ENCODE data around the gene NFIX. TPM values are rescaled to one million over a fixed set of nuclear protein-coding genes. Genes with fewer than 3 reads are reported as not detected.

NFIX gene
- total RNA-seq, 6 experiments from 2014 or later, result 20.3 to 40.0 (median 26.7) TPM

GRCh38 chr19:12965812-12966135 is 29.5 kb upstream of the NFIX start:
- intact Hi-C loops (cut with DNase I), result no loop called here
- Histone ChIP-seq H3K9me3 (no peaks in the 10 kb centered on the region), H3K4me3 (peak overlapping the region in 2 of 3 donors; percentile 46 to 57), H3K27me3 (no peaks in the 10 kb centered on the region), H3K27ac (no peak overlapping the region), H3K4me1 (peaks cover 0 to 5% (median 0%) of the 10 kb centered on the region in 4 donors), H3K36me3 (no peaks in the 10 kb centered on the region)
- DNase-seq (no peak), ATAC-seq (no peak)
- WGBS (ENCODE audit: insufficient coverage, low coverage, low lambda C conversion rate, missing lambda C conversion rate), result 46% methylated on average over 8 of the region's 8 CpGs
- TF ChIP-seq CTCF (IDR thresholded peaks at IDR 0.05) (no peak), POLR2A (IDR thresholded peaks at IDR 0.05) (no peak)

GRCh38 chr19:12967907-12968306 is 27.4 kb upstream of the NFIX start:
- 96% methylated on average over 4 of the region's 5 CpGs for WGBS (ENCODE audit: insufficient coverage, low coverage, low lambda C conversion rate, missing lambda C conversion rate)
- Histone ChIP-seq H3K4me1 (peaks cover 0 to 5% (median 0%) of the 10 kb centered on the region in 4 donors), H3K4me3 (no peak overlapping the region), H3K27ac (no peak overlapping the region), H3K9me3 (no peaks in the 10 kb centered on the region), H3K36me3 (no peaks in the 10 kb centered on the region), H3K27me3 (no peaks in the 10 kb centered on the region)
- intact Hi-C loops (cut with DNase I), result no loop called here
- TF ChIP-seq POLR2A (IDR thresholded peaks at IDR 0.05), result no peak
- no peak for TF ChIP-seq CTCF (IDR thresholded peaks at IDR 0.05)
- no peak for ATAC-seq
- no peak for DNase-seq

GRCh38 chr19:12969292-12969988 is 25.8 kb upstream of the NFIX start, which contains the start of gene DAND5:
Gene DAND5, plus strand, starts transcription at chr19:12969576. Its CDS starts 85 bp downstream, at chr19:12969661.
- intact Hi-C loops (cut with DNase I), result no loop called here
- Histone ChIP-seq H3K4me1 (peaks cover 0 to 5% (median 0%) of the 10 kb centered on the region in 4 donors), H3K9me3 (no peaks in the 10 kb centered on the region), H3K4me3 (no peak within 1 kb of the TSS), H3K27me3 (no peaks in the 10 kb centered on the region), H3K27ac (no peak within 1 kb of the TSS), H3K36me3 (no peaks in the 10 kb centered on the region)
- no peak for DNase-seq
- WGBS (ENCODE audit: insufficient coverage, low coverage, low lambda C conversion rate, missing lambda C conversion rate), result no CpG with 5 or more reads among the region's 14 CpGs
- TF ChIP-seq POLR2A (IDR thresholded peaks at IDR 0.05), result no peak
- peak in 2 of 4 donors; percentile 20 to 53 for ATAC-seq

- Histone ChIP-seq H3K9me3 (no peaks in the 10 kb centered on the region), H3K36me3 (no peaks in the 10 kb centered on the region), H3K4me1 (peaks cover 0 to 1% (median 0%) of the 10 kb centered on the region in 4 donors), H3K4me3 (no peak overlapping the region), H3K27ac (no peak overlapping the region), H3K27me3 (no peaks in the 10 kb centered on the region)
- no peak for TF ChIP-seq CTCF (IDR thresholded peaks at IDR 0.05)
- TF ChIP-seq POLR2A (IDR thresholded peaks at IDR 0.05), result no peak
- ATAC-seq (no peak), DNase-seq (no peak)
- intact Hi-C loops (cut with DNase I), result loop anchor here (10.0 kb wide), 2 partner anchors 285 to 295 kb away; no protein-coding TSS in a partner anchor
- 82% methylated on average over 5 of the region's 7 CpGs for WGBS (ENCODE audit: insufficient coverage, low coverage, low lambda C conversion rate, missing lambda C conversion rate)
Observed at GRCh38 chr19:12970070-12970820, 25.0 kb upstream of the NFIX start.

- intact Hi-C loops (cut with DNase I), result loop anchor here (10.0 kb wide), 2 partner anchors 282 to 292 kb away; no protein-coding TSS in a partner anchor
- DNase-seq, result no peak
- TF ChIP-seq POLR2A (IDR thresholded peaks at IDR 0.05) (no peak), CTCF (IDR thresholded peaks at IDR 0.05) (no peak)
- no peaks in the 10 kb centered on the region for H3K27me3 ChIP-seq
- peaks cover 0 to 4% (median 0%) of the 10 kb centered on the region in 4 donors for H3K4me1 ChIP-seq
- no peak for ATAC-seq
- H3K9me3 ChIP-seq, result no peaks in the 10 kb centered on the region
- WGBS (ENCODE audit: insufficient coverage, low coverage, low lambda C conversion rate, missing lambda C conversion rate), result 77% methylated on average over 6 of the region's 16 CpGs
- H3K4me3 ChIP-seq, result no peak overlapping the region
- H3K36me3 ChIP-seq, result no peaks in the 10 kb centered on the region
- H3K27ac ChIP-seq, result no peak overlapping the region
Observed at GRCh38 chr19:12973236-12973635, 22.0 kb upstream of the NFIX start.
